ENCODE data around the gene UGT2B15.
"Not testable (repeated sequence)": the region's sequence is repeated elsewhere in the genome, so short reads cannot be mapped to it uniquely, and the experiment has no call there.

Gene UGT2B15

DNA sequence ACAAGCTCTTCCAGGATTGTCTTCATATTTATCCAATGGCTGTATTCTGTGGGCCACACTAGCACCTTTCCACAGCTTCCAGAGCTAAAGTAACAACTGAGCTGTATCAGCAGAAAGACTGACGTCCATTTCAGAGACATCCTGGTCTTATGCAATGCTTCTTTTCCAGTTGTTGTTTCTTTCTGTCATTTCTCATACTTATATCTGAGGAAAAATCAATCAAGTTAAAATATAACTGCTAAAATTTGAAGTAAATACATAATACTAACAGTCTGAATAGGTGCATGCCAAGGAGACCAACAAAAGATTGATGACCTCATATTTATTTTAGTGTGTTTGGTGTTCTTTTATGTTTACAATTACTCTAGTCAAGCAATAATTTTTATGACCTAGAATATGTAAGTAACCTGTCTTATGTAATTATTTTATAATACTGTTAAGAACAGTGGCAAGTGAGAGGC, at the start of gene UGT2B15:
UGT2B15 (minus strand) TSS at position 174 of the 461 bp plus-strand sequence; CDS start at position 140, 34 bp downstream.
- in situ Hi-C loops (cut with MboI; ENCODE audit: low sequenced_read_pairs): not testable (repeated sequence)

DNA sequence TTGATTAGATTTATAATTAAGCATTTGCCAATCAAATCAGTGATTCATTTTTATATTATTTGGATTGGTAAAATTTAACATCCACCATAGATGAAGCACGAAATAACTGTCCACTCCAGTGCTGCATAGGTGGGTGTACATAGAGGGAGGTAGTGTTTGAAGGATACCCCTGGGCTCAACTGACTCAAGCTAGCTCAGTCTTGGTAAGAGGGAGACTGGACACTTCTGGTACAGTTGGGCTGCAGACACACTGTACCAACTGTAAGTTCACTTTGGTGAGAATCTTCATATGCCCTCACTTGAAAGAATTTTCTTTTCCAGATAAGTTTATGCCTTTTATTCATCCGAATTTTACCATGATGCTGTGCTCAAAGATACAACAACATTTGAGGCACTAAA, 48.6 kb upstream of the UGT2B15 start:
- in situ Hi-C loops (cut with MboI; ENCODE audit: low sequenced_read_pairs): no loop called here

DNA sequence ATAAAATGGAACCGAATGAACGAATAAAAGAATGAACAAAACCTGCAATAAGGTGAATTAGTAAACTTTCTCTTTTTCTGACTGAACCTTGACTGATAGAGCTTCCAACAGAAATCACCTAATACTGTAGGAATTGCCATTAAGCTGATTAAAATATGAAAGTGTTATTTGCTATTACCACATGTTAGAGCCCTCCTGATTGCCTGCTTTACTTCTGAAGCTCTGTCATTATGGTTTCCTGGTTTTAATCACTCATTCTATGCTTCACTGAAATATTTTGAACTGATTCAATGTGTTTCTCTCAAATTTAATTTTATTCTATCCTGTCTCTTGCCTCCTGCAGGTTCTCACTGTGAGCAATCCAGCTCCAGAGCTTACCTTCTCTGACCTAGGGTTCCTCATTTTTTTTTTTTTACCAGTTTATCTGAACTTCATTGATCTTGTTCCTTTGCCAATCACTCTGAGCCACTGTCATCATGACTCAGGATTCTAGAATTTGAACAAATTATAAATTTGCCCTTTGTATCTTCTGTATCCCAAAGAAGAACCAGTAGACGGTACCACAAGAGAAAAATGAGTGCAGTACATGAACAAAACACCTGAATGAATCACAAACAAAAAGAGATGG, 48.1 kb upstream of the UGT2B15 start:
- in situ Hi-C loops (cut with MboI; ENCODE audit: low sequenced_read_pairs): no loop called here

DNA sequence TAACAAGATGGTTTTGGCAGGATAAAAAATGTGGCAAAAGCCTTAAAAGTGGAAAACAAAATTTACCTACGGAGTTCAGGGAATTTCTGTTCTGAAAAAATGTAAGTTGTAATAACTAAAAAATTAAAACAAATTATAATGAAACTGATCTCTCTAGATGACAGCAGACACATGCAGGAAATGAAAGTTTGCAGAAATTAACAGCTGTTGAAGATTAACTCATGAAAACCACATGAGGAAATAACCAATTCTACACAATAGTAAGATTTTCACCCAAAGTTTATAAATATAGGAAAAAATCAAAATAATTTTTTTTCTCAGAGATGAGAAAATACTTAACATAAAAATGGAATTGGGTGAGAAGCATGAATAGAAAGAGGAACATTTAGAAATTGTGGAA, 47.5 kb upstream of the UGT2B15 start:
- in situ Hi-C loops (cut with MboI; ENCODE audit: low sequenced_read_pairs): no loop called here

DNA sequence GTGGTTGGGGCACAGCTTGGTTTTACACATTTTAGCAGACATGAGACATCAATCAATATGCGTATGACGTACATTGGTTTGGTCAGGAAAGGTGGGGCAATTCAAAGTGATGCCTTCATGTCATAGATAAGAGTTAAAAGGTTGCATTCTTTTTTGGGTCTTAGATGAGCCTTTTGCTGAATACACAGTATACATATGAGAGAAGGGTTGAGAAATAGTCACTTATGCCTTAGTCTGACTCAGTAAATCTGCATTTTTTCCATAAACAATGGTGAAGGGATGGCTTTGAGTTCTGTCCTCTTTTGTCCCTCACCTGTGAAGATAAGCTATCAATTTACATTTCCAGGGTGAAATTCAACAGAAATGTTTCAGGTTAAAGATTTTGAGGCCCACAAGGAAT, 43.9 kb upstream of the UGT2B15 start:
- in situ Hi-C loops (cut with MboI; ENCODE audit: low sequenced_read_pairs): no loop called here

DNA sequence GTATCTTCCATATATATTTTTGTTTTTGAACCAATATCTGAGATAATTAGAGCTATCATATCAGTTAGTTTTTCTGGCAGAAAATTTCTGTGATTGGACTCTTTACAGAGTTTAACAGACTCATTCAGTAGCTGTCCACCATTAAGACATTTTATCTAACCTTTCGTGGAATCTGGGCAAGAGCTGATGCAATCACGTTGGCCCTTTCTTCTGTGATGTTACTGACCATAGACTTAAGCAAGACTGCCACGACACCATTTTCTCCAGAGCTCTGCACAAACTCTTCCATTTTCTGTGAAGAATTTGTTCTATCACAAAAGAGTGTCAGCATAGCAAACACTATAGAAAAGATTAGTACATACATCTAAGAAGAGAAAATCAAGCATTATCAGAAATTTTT, 41.8 kb upstream of the UGT2B15 start:
- in situ Hi-C loops (cut with MboI; ENCODE audit: low sequenced_read_pairs): no loop called here

DNA sequence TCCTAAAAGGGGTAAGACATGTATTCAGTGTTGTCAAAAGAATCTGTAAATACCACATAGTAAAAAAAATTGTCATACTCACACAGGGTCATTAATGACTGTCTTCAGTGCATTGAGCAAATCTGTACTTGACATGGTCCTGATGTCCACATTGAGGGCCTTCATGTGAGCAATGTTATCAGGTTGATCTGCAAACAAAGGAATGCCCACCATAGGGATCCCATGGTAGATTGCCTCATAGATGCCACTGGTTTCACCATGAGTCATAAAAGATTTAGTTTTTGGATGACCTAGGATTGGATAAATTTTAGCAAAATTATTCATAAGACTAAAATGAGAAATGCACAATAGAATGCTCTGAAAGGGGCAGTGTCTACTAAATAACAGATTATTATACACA, 38.1 kb upstream of the UGT2B15 start:
- in situ Hi-C loops (cut with MboI; ENCODE audit: low sequenced_read_pairs): no loop called here

DNA sequence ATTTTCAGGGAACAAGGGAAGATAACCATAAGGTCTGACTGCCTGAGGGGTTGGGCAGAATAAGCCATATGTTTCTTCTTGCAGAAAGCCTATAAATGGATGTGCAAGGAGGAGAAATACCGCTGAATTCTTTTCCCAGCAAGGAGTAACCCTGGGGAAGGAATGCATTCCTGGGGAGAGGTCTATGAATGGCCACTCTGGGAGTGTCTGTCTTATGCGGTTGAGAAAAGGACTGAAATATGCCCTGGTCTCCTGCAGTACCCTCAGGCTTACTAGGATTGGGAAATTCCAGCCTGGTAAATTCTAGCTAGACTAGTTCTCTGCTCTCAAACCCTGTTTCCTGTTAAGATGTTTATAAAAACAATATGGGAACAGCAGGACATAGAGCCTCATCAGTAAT, 32.7 kb upstream of the UGT2B15 start:
- in situ Hi-C loops (cut with MboI; ENCODE audit: low sequenced_read_pairs): not testable (repeated sequence)

DNA sequence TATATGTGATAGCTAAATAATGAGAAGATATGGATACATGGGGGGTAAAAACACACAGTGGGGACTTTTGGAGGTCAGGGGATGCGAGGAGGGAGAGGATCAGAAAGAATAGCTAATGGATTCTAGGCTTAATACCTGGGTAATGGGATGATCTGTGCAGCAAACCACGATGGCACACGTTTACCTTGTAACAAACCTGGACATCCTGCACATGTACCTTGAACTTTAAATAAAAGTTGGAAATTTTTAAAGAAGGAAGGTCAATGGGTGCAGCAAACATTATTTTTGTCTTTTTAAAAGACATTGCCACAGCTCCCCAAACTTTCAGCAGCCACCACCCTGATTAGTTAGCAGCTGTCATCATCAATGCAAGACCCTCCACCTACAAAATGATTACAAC, 29.7 kb upstream of the UGT2B15 start:
- in situ Hi-C loops (cut with MboI; ENCODE audit: low sequenced_read_pairs): no loop called here

DNA sequence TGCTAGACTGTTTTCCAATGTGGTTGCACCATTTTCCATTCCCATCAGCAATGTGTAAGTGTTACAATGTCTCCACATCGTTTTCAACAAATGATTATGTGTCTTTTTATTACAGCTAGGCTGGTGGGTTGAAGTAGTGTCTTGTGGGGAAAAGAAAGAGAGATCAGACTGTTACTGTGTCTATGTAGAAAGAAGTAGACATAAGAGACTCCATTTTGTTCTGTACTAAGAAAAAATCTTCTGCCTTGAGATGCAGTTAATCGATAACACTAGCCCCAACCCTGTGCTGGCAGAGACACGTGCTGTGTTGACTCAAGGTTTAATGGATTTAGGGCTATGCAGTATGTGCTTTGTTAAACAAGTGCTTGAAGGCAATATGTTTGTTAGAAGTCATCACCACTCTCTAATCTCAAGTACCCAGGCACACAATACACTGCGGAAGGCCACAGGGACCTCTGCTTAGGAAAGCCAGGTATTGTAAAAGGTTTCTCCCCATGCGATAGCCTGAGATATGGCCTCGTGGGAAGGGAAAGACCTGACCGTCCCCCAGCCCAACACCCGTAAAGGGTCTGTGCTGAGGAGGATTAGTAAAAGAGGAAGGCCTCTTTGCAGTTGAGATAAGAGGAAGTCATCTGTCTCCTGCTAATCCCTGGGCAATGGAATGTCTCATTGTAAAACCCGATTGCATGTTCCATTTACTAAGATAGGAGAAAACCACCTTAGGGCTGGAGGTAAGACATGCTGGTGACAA, 23.0 kb upstream of the UGT2B15 start:
- in situ Hi-C loops (cut with MboI; ENCODE audit: low sequenced_read_pairs): no loop called here

DNA sequence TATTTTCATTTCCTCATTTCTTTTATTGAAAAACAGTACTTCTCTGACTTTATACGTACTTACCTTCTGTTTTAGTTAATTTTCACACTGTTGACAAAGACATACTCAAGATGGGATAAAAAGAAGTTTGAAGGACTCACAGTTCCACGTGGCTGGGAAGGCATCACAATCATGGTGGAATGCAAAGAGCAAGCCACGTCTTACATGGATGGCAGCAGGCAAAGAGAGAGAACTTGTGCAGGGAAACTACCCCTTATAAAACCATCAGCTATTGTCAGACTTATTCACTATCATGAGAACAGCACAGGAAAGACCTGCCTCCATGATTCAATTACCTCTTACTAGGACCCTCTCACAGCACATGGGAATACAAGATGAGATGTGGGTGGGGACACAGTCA, 20.7 kb upstream of the UGT2B15 start:
- in situ Hi-C loops (cut with MboI; ENCODE audit: low sequenced_read_pairs): no loop called here

DNA sequence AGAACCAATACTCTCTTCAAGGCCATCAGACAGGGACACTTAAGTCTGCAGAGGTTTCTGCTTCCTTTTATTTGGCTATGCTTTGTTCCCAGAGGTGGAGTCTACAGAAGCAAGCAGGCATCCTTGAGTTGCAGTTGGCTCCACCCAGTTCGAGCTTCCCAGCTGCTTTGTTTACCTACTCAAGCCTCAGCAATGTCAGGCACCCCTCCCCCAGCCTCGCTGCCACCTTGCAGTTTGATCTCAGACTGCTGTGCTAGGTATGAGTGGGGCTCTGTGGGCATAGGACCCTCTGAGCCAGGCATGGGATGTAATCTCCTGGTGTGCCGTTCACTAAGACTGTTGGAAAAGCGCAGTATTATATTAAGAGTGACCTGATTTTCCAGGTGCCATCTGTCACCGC, 12.6 kb upstream of the UGT2B15 start:
- in situ Hi-C loops (cut with MboI; ENCODE audit: low sequenced_read_pairs): no loop called here

DNA sequence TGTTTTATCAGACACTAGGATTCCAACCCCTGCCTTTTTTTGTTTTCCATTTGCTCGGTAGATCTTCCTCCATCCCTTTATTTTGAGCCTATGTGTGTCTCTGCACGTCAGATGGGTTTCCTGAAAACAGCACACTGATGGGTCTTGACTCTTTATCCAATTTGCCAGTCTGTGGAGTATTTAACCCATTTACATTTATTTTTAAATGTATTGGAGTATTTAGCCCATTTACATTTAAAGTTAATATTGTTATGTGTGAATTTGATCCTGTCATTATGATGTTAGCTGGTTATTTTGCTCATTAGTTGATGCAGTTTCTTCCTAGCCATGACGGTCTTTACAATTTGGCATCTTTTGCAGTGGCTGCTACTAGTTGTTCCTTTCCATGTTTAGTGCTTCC, 10.8 kb upstream of the UGT2B15 start:
- in situ Hi-C loops (cut with MboI; ENCODE audit: low sequenced_read_pairs): not testable (repeated sequence)

DNA sequence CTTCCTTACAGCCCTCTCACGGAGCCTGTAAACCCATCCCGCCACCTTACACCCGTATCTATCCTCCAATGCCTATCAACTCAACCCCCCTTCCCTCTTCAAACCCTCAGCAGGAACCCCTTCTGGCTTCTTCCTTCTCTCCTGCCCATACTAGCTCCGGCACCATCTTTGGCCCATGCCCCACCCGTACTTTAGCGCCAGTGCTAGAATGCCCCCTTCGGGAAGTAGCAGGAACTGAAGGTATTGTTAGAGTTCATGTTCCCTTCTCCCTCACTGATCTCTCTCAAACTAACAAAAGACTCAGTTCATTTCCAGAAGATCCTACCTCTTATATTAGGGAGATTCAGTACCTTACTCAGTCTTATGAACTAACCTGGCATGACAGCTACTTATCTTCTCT, 2.7 kb upstream of the UGT2B15 start:
- in situ Hi-C loops (cut with MboI; ENCODE audit: low sequenced_read_pairs): no loop called here

DNA sequence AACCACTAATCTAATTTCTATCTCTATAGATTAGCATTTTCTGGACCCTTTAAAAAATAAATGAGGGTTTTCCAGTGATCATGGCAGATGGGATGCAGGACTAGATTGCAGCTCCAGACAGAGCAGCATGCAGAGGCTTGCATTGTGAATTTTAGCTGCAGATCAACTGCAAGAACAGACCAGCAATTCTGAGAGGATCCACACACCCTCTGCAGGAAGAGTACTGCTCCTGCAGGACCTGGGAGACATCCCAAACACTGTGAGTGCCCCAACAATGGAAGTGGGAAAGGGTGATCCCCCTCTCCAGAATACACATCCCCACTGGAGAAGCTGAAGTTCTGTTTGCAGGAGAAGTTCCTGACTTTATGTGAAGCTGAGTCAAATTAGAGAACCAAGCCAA, 765 bp upstream of the UGT2B15 start:
- in situ Hi-C loops (cut with MboI; ENCODE audit: low sequenced_read_pairs): not testable (repeated sequence)

DNA sequence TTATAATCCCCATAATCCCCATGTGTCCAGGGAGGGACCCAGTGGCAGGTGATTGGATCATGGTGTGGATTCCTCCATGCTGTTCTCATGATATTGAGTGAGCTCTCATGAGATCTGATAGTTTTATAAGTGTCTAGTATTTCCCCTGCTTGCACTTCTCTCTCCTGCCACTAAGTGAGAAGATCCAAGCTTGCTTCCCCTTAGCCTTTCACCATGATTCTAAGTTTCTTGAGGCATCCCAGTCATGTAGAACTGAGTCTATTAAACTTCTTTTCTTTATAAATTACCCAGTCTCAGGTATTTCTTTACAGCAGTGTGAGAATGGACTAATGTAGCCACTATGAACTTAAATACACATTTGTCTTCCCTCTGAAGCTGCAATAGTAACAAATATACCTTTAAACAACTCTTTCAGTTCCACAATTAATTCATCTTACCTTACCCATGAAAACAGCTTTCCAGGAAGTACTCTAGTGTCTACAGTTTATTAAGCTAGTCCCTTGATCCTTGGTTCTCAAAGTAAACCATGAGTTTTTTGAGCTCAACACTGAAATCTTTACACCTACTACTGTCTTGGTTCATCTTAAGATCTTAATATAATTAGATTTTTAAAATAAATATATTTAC, 1.8 kb downstream of the UGT2B15 start:
- in situ Hi-C loops (cut with MboI; ENCODE audit: low sequenced_read_pairs): not testable (repeated sequence)

DNA sequence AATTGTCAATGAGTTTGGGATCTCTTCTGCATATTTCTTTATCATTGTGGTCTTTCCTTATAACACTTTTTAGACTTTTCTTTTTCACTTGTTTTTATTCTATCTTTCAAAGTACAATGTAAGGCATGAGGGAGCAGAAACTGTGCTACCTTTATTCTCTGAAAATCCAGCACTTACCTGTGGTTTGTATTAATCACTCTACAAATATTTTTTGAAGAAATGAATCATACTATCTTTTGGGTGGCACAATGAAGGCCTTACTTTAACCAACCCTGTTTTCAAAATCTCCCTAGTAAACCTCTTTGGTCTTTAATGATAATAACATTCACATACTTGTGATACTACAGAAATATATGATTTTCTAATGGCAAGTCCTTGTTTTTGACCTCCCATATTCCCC, 2.9 kb downstream of the UGT2B15 start:
- in situ Hi-C loops (cut with MboI; ENCODE audit: low sequenced_read_pairs): not testable (repeated sequence)

DNA sequence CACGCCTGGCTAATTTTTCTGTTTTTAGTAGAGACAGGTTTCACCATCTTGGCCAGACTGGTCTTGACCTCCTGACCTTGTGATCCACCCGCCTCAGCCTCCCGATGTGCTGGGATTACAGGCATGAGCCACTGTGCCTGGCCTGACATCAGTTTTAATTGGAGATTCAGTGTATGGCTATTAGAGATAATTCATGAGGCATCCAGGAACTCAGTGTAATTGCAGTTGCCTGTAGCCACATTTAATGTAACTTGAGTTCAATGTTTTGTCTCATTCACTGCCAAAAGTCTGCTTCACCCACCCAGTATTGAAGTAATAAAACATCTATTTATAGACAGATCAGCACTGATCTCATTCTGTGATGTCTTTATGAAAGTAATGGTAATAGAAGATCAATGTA, 5.7 kb downstream of the UGT2B15 start:
- in situ Hi-C loops (cut with MboI; ENCODE audit: low sequenced_read_pairs): not testable (repeated sequence)

DNA sequence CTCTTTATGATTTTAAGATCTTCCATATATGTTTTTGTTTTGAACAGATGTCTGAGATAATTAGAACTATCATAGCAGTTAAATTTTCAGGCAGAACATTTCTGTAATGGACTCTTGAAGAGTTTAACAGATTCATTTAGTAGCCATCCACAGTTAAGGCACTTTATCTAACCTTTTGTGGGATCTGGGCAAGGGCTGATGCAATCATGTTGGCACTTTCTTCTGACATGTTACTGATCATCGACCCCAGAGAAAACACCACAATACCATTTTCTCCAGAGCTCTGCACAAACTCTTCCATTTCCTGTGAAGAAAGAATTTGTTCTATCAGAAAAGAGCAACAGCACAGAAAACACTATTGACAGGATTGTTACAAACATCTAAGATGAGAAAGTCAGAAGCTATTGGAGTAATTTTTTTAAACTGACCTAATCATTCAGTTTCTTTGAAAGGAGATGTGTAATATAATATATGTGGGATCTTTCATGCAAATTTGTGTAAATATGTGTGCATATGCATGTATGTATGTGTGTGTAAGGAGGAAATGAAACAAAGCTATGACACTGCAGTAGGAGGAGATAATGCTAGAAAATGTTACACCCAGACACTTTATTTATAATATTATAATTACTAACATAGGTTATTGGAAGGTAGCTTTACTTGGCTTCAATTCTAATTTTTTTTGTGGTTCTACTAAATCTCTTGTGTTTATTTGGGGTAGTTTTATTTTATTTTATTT, 7.4 kb downstream of the UGT2B15 start:
- in situ Hi-C loops (cut with MboI; ENCODE audit: low sequenced_read_pairs): not testable (repeated sequence)

DNA sequence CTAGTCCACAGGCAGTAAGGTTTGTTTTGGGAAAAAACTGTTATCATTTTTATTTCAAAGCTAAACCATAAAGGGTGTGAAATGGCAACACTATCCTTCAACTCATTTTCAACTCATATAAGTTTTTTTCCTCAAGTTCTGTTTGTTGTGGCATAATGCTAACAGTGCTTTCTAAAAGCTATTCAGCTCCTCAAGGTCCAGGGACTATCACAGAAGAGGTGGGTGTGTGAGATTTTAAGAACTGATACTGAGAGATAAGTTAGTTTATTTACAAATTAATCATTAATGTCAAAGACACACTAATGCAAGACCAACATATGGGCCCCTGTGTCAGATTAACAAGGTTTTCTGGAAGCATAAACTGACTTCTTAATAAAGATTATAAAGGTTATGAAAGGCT, 11.8 kb downstream of the UGT2B15 start:
- in situ Hi-C loops (cut with MboI; ENCODE audit: low sequenced_read_pairs): no loop called here

DNA sequence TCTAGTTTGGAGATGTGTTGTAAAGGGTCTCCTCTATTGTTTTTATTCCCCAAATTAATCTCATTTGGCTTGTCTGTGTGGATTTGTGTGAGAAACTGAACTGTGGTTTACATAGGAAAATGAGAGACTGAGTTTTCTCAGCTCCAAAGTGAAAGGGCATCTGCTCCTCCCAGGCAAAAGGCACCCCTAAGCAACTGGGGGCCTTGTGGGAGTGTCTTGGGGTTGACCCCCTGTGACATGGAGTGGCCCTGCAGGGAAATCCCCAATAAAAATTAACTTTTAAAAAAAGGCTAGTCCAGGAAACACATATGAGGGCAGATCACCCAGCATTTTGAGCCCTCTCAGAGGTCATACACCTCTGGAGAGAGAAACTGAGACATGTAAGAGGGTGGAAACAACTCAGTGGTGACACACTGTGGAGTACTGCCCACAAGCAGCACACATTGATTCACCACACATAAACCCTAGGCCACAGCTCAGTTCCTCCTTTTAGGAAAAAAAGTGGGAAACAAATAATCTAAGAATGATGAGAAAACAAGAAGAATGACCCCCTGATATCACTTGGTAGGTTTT, 13.3 kb downstream of the UGT2B15 start:
- in situ Hi-C loops (cut with MboI; ENCODE audit: low sequenced_read_pairs): not testable (repeated sequence)
